Esophagus (tissue), 2 donors: ENCODE data around the gene RAB39B. TPM values are rescaled to one million over a fixed set of nuclear protein-coding genes. Genes with fewer than 3 reads are reported as not detected.
"Not testable (repeated sequence)": the region's sequence is repeated elsewhere in the genome, so short reads cannot be mapped to it uniquely, and the experiment has no call there.

Source experiments
- H3K27ac ChIP-seq, 2 donors: one replicate each; pipeline ENCODE4 v1.5.1; 2013; ENCODE audit warnings: low read depth in 2 of 2, mild to moderate bottlenecking in 2 of 2, inconsistent platforms in 1 of 2, low read length in 1 of 2, moderate library complexity in 1 of 2
- H3K27me3 ChIP-seq, 2 donors: one replicate each; pipeline ENCODE4 v1.6.1; 2013; ENCODE audit warnings: low read length in 2 of 2, control low read depth in 1 of 2, mild to moderate bottlenecking in 1 of 2; ENCODE audit not compliant: insufficient read depth in 2 of 2, control insufficient read depth in 1 of 2
- H3K36me3 ChIP-seq, 2 donors: one replicate each; pipeline ENCODE4 v1.6.1; 2013; ENCODE audit warnings: low read length in 1 of 2; ENCODE audit not compliant: control insufficient read depth in 2 of 2, insufficient read depth in 2 of 2
- H3K4me1 ChIP-seq, 2 donors: one replicate each; pipeline ENCODE4 v1.6.1; 2013; ENCODE audit warnings: low read length in 1 of 2; ENCODE audit not compliant: control insufficient read depth in 2 of 2, insufficient read depth in 2 of 2
- H3K4me3 ChIP-seq, 2 donors: one replicate each; pipeline ENCODE4 v1.5.1; 2013; ENCODE audit warnings: low read length in 2 of 2, mild to moderate bottlenecking in 2 of 2, low read depth in 1 of 2, moderate library complexity in 1 of 2
- H3K9me3 ChIP-seq, 2 donors: one replicate each; pipeline ENCODE4 v1.6.1; 2013; ENCODE audit warnings: mild to moderate bottlenecking in 2 of 2, low read depth in 1 of 2, low read length in 1 of 2, moderate library complexity in 1 of 2; ENCODE audit not compliant: control insufficient read depth in 2 of 2, insufficient read depth in 1 of 2
- WGBS, 2 donors: extraction: QIAGEN DNeasy Blood & Tissue Kit; methylation state at CpG; one replicate each; pipeline ENCODE4 v1.1.7; 2013; 5-methylcytosine and 5-hydroxymethylcytosine counted together
- polyA plus RNA-seq, 2 donors: library from polyadenylated mRNA; stranded (reverse); fragments of 200-250 nt; gene quantifications; one replicate each; pipeline ENCODE4 v1.2.3, GENCODE V29; 2013
- donor health status: healthy with polysubstance abuse.
- donor health status: Bipolar disorder and iron deficiency.

The RAB39B gene
- polyA plus RNA-seq, 2 donors: 0.09 to 0.10 TPM

DNA sequence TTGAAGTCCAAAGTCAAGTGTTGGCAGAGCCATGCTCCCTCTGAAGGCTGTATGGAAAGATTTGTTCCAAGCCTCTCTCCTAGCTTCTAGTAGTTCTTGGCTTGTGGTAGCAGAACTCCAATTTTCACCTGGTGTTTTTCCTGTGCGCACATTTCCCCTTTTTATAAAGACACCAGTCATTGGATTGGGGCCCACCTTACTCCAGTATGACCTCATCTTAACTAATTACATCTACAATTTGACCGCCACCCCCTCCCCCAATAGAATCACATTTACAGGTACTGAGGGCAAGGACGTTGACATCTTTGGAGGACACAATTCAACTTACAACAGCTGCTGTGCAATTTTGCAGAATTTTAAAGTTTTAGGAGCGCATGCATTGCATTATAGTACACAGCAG lies 16.8 kb downstream of the RAB39B start:
- Histone ChIP-seq H3K27me3 (no peaks in the 10 kb centered on the region), H3K9me3 (no peaks in the 10 kb centered on the region), H3K27ac (no peak overlapping the region), H3K36me3 (no peaks in the 10 kb centered on the region), H3K4me3 (no peak overlapping the region), H3K4me1 (no peaks in the 10 kb centered on the region)
- WGBS, 2 donors: 64 to 83% methylated on average over 4 of the region's 4 CpGs

GRCh38 chrX:155246748-155247147 lies 17.5 kb downstream of the RAB39B start:
- 67 to 88% methylated on average over 1 of the region's 1 CpG for WGBS, 2 donors
- Histone ChIP-seq H3K27ac (no peak overlapping the region), H3K9me3 (no peaks in the 10 kb centered on the region), H3K4me1 (no peaks in the 10 kb centered on the region), H3K36me3 (no peaks in the 10 kb centered on the region), H3K27me3 (no peaks in the 10 kb centered on the region), H3K4me3 (no peak overlapping the region)

DNA sequence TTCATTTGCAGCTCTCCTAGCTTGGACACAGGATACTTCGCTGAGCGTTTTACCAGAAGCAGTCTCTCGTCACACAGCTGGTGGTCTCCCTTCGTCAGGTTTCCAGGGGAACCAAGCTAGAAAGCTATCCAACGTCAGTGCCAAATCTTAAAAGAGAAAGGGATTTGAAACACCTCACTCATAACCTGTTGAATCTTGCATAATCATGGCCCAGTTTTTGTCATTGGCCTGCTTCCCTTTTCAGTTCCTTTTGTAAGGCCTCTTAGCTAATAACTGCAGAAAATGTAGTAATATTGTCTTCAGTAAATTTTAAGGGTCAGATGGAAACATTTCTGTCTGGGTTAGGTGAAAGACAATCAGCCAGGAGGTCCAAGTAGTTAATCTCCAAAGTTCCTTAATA lies 22.0 kb downstream of the RAB39B start:
- Histone ChIP-seq H3K27ac (no peak overlapping the region), H3K4me3 (no peak overlapping the region), H3K9me3 (no peaks in the 10 kb centered on the region), H3K27me3 (no peaks in the 10 kb centered on the region), H3K4me1 (no peaks in the 10 kb centered on the region), H3K36me3 (no peaks in the 10 kb centered on the region)
- 49 to 75% methylated on average over 5 of the region's 5 CpGs for WGBS, 2 donors

DNA sequence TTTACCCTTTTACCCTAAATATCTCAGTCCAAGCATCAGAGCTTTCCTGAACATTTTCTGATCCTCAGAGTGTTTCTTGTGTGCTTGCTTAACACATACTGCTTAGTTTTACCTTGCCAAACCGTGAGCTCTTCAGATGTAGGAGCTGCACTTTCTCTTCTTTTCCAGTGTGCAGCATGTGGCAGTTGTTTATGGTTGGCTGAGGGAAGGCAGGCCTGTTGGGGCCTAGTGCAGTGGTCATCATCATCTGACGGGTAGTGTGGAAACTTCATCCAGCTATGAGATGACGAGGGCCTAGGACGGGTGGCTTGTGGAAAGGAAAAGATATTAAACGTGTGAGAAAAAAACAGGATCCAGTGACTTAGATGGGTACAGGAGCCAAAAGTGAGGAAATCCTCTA lies 26.6 kb downstream of the RAB39B start:
- Histone ChIP-seq H3K9me3 (no peaks in the 10 kb centered on the region), H3K36me3 (peaks cover 0 to 4% of the 10 kb centered on the region in 2 donors), H3K4me1 (no peaks in the 10 kb centered on the region), H3K27me3 (no peaks in the 10 kb centered on the region), H3K27ac (no peak overlapping the region), H3K4me3 (no peak overlapping the region)
- 77 to 89% methylated on average over 5 of the region's 5 CpGs for WGBS, 2 donors

GRCh38 chrX:155235891-155236290 lies 28.4 kb downstream of the RAB39B start:
- Histone ChIP-seq H3K27me3 (no peaks in the 10 kb centered on the region), H3K4me3 (no peak overlapping the region), H3K9me3 (no peaks in the 10 kb centered on the region), H3K36me3 (peaks cover 0 to 4% of the 10 kb centered on the region in 2 donors), H3K27ac (no peak overlapping the region), H3K4me1 (no peaks in the 10 kb centered on the region)

GRCh38 chrX:155231163-155231562 lies 33.1 kb downstream of the RAB39B start:
- Histone ChIP-seq H3K9me3 (no peaks in the 10 kb centered on the region), H3K4me3 (no peak overlapping the region), H3K4me1 (no peaks in the 10 kb centered on the region), H3K36me3 (peaks cover 0 to 3% of the 10 kb centered on the region in 2 donors), H3K27me3 (no peaks in the 10 kb centered on the region), H3K27ac (no peak overlapping the region)

DNA sequence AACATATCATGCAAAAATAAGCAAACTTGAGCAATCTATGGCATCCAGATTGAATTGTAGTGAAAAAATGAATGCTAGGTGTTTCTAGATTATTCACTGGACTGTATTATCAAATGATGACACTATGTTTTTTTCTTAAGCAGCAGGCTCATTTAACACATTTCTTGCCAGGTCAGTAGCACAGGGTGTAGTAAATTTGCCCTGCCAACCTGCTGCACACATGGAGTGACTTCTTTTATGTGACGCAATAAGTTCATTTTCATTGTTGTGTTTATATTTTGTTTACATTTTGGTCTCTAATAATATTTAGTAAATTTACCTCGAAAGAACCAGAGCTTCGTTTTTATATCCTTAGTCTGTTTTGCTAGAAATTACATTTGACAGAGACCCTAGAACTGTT lies 38.5 kb downstream of the RAB39B start:
- 84 to 86% methylated on average over 3 of the region's 3 CpGs for WGBS, 2 donors
- Histone ChIP-seq H3K4me1 (no peaks in the 10 kb centered on the region), H3K4me3 (no peak overlapping the region), H3K27me3 (no peaks in the 10 kb centered on the region), H3K9me3 (no peaks in the 10 kb centered on the region), H3K36me3 (peaks cover 0 to 2% of the 10 kb centered on the region in 2 donors), H3K27ac (no peak overlapping the region)

- H3K9me3 ChIP-seq, H3K4me3 ChIP-seq, H3K27me3 ChIP-seq, H3K36me3 ChIP-seq, H3K27ac ChIP-seq, H3K4me1 ChIP-seq: not testable (repeated sequence)
- 92 to 98% methylated on average over 26 to 30 of the region's 30 CpGs for WGBS, 2 donors
Measured at GRCh38 chrX:155223746-155224145, 40.5 kb downstream of the RAB39B start.

GRCh38 chrX:155221351-155221750 lies 42.9 kb downstream of the RAB39B start:
- Histone ChIP-seq H3K36me3 (no peaks in the 10 kb centered on the region), H3K4me3 (no peak overlapping the region), H3K4me1 (no peaks in the 10 kb centered on the region), H3K27me3 (no peaks in the 10 kb centered on the region), H3K9me3 (no peaks in the 10 kb centered on the region), H3K27ac (no peak overlapping the region)
- 96 to 99% methylated on average over 4 of the region's 4 CpGs for WGBS, 2 donors

DNA sequence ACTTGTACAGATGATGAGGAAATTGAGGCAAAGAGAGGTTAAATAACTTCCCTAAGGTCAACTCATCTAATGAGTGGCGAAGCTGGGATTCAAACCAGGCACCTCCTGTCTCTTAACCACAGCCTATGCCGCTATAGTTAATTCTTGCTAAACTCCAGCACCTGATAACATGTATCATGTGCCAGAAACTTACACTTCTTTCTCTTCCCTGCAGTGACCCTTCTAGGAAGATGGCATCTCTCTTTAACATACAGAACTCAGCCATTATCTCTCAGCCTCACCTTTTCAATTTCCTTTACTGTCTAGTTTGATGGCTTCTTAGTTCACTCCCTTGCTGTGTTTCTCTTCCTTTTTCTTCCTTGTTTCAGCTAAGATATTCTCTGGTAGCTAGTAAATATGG lies 45.5 kb downstream of the RAB39B start:
- Histone ChIP-seq H3K36me3 (no peaks in the 10 kb centered on the region), H3K4me1 (no peaks in the 10 kb centered on the region), H3K9me3 (no peaks in the 10 kb centered on the region), H3K4me3 (no peak overlapping the region), H3K27ac (no peak overlapping the region), H3K27me3 (no peaks in the 10 kb centered on the region)
- 83 to 91% methylated on average over 2 of the region's 2 CpGs for WGBS, 2 donors
